SIG-M5 treated with dmso at 0.1 percent for 504 hours (cell line): ENCODE data around the gene NFATC2.

Experiments used
- DNase-seq: peaks from one replicate; lab custom pipeline; 2025; ENCODE audit not compliant: unreplicated experiment; lab: John Stamatoyannopoulos, UW

Gene NFATC2

DNA sequence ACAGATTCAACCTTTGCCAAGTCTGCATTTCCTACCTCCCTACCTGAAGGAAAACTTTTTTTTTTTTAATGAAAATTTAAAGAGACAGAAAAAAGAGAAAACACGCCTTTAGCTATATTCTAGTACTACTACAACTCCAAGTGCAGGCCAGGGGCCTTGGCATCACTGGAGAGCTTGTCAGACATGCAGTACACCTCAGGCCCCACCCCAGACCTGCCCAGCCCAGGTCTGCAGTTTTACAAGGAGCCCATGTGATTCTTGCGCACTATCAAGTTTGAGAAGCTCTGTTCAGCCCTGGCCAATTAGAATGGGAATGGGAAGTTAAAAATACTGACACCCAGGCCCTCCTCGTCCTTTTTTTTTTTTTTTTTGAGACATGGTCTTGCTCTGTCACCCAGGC lies 85.0 kb downstream of the NFATC2 start:
- DNase-seq: no peak

DNA sequence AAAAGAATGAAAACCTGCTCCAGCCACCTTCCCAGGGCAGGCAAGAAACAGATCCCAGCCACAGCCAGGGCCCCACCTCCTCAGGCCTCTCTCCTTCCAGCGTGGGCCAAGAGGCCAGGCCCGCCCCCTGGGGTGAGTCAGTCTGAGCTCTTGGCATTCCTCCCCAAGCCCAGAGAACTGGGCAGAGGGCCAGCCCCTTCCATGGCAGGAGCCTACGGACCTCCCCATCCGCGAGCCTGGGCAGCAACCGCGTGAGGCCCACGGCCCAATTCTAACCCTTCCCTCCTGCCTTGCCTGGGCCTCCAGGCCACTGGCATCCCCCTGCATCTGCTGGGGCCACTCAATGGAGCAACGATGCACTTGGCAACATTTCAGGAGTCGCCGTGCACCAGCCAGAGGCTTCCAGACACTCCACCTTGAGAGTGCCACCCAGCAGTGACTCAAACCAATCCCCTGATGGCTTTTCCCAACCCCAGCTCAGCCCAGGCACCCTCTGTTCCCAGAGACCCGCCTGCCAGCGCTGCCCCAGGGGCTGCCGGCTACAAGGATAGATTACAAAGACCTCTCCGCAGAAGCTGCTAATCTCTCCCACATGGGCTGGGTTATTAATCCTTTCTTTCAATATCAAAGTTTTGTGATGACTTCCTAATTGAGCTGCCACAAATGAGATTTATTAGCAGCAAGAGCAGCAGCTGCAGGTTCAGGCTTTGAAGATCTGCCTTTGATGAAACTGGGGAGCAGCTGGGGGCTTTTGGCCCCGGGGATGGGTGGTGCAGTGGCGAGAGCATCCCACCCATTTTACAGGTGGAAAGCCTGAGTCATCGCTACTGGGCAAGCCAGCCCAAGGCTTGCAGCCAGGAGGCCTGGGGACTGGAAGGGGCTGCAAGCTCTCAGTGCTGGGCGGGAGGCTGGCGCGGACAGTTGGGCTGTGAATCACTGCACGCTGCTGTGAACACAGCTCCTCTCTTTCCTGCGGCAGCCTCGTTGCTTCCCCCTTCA lies 85.7 kb downstream of the NFATC2 start:
- peak; percentile 72 for DNase-seq

DNA sequence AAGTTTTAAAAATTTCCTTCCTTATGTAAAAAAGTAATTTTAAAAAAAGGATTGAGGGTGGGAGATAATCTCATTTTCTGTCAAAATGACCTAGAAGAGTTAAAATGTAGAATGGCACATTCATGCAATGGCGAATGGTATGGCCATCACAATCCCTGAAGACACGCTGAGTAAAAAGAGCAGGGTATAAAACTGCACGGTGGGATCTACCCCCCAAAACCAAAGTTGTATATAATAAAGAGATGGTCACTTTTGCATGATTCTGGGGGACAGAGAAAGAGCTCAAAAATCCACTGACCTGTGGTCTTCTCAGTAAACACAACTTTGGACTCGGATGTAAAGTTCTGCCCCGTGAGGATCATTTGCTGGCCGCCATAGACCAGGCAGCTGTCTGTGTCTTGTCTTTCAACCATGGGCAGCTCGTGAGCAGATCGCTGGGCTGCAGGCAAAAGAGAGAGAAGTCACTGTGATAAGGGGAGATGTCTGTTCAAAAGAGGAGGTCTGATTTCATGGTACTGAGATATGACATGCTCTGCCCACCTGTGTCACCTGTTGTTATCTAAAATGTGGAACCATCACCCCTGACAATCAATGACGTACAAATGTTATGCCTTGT lies 88.2 kb downstream of the NFATC2 start:
- DNase-seq: no peak

DNA sequence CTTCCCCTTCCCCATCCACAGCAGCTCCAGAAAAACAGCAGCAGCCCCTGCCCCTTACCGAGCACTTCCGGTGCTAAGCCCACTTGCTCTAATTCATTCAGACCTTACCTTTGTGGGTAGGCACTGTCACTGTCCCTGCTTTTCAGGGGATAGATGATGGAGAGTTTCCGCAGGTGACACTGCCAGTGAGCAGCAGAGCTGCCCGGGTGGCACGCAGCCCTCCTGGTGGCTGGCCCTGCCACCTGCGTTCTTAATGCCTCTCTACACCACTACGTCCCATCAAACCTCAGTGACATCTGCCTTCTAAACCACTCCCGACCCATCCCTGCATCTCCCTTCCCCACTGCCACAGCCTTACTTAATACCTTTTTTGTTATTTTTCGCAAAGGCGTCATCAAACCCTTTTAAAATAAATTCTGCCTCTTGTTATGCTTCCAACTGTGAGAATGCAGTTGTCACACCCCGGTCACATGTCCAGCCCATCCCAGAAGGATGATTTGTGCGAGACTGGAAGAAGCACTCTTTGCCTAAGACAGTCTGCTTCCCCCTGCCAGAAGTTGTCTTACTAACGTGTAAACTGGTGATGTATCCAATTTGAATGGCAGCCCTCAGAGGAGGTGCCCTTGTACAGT lies 89.7 kb downstream of the NFATC2 start:
- DNase-seq: no peak

DNA sequence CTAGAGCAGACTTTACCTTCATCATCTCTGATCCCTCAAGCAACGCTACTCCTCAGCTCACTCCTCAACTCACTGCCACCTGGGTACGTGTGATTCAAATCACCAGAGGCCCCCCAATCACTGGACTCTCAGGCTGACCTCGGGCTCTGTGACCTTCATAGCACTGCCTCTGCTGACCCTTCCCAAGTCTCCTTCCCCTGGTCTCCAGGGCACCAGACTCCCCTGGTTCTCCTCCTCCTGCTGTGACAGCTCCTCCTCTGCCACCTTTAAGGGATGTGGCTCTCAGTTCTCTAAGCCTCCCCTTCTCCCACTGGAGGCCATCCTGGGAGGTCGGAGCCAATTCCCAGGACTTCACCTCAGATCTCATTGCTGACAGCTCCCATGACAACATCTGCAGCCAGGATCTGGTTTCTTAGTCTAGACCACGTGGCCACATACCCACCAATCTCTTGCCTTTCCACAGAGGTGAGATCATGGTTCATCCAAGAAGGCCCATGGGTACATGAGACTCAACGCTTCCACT lies 90.4 kb downstream of the NFATC2 start:
- no peak for DNase-seq

DNA sequence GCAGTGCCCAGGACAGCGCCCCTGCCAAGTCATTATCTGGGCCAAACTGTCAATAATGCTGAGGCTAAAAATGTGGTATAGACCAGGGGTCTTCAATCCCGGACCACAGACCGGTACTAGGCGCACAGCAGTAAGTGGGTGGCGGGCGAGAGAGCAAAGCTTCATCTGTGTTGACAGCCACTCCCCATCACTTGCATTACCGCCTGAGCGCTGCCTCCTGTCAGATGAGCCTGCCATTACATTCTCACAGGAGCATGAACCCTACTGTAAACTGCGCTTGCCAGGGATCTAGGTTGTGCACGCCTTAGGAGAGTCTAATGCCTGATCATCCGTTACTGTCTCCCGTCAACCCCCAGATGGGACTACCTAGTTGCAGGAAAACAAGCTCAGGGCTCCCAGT lies 91.0 kb downstream of the NFATC2 start:
- DNase-seq: no peak

DNA sequence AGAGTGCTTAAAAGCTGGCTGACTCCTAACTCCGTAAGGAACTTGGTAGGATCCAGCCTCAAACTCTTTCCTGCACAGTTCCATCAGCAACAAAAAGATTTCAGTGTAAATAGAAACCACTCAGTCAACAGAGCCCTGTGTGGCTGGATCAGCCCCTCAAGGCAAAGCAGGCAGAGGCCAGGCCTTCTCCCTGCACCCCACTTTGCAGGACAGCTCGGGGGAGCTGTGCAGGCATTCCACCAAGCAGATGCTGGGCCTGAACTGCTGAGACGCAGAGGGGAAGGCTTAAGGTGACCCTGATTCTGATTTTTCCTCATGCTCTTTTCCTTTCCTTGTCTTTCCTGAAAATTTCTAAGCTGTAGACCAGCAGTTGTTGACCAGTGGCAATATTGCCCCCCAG lies 91.5 kb downstream of the NFATC2 start:
- no peak for DNase-seq

DNA sequence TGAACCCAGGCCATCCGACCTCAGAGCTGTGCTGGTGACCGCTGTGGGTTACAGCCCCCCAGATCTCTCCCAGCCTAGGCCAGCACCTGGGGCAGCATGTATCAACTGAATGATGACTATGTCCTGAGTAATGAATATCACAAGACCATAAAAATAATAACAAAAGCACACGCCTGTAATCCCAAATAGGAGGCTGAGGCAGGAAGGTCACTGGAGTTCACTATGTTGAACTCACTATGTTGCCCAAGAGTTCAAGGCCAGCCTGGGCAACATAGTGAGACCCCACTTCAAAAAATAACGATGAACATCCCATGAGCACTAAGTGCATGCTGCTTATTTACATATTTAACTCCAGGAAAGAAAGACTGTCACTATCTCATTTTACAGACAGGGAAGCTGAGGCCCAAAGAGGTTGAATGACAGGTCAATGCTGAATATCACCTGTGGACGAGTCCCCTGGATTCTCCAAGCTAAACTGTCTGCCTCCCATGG lies 92.3 kb downstream of the NFATC2 start:
- no peak for DNase-seq

DNA sequence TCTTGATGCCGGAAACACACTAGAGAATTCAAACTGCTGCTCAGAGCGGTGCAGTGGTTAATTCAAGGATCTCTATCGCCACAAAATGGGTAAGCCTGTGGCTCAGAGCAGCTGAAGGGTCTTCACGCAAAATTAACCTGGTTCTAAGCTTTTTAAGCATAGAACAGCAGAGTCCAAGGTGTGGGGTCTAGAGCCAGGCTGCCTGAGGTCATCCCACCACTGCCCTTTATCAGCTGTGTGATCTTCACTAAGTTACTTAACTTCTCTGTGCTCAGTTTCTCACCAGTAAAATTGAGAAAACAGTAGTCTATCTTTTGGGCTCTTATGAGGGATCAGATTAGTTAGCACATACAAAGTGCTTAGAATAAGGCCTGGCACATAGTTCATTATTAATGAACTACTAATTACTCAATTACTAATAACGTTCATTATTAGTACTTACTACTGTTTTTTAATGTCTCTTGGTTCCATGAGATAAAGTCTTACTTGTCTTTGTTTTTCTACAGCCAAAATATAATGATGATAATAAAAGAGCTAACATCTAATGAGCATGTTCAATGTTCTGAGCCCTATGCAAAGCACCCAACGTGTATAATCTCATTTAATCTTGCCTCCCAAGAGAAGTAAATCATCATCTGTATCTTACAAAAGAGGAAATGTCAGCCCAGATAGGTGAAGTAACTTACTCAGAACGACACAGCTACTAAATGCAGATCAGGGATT lies 92.9 kb downstream of the NFATC2 start:
- DNase-seq: no peak

DNA sequence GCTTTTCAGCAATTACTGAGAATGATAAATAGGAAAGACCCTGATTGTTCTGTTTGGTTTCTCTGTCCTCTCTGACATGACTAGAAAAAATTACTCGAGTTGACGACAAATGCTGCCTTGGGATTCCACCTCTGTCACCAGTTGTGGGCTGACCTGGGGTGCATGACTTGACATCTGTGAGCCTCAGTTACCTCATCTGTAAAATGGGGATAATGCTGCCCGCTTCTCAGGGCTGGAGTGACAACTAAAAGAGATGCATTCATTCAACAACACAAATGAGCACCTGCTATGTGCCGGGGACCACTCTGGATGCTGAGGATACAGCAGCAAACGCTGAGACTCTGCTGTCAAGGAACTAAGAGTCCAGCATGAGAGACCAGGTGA lies 94.8 kb downstream of the NFATC2 start:
- no peak for DNase-seq

DNA sequence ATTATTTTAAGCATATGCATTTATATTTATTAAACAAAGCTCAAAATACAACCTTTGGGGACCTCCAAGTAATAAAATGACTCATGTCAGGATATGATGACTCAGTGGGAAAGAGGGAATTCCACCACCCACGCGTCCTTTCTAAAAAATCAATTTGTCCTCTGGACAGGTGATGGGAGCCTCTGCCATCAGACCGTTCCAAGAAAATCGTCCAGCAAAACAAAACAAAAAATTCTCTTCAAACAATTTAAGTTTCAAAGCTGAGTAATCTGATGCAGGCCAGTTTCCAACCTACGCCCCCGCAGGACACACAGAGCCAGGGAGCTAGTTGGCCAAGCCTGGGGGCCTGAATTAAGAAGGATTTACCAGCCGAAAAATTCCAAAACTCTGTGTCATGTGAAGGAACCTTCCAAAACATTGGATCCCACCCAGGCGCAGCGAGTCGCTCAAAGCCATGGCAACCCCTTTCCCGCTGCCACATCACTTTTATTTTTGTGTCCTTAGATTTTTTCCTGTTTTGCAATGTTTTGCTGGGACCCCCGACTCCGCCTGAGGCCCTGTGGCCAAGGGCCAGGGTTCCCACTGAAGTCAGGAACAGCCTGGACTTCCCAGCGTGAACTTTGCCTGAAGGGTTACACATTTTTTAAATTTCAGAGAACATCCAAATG lies 95.3 kb downstream of the NFATC2 start:
- no peak for DNase-seq

DNA sequence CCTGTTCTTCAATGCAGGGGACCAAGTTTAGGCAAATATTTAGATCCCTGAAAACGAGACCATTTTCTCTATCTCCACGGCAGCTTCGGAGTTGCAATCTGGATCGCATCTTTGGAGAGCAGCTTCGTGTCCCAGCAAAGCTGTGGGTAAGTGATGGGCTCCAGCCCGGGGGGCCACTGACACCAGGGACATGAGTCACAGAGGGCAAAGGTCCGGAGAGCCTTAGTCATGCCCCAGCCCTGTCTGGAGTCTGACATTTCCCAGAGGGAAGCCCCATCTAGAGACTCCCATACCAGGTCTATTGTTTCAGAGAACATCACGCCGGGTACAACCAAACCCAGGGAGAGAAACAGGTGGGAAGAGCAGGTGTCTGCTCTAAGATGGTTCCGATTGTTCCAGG lies 95.9 kb downstream of the NFATC2 start:
- no peak for DNase-seq

DNA sequence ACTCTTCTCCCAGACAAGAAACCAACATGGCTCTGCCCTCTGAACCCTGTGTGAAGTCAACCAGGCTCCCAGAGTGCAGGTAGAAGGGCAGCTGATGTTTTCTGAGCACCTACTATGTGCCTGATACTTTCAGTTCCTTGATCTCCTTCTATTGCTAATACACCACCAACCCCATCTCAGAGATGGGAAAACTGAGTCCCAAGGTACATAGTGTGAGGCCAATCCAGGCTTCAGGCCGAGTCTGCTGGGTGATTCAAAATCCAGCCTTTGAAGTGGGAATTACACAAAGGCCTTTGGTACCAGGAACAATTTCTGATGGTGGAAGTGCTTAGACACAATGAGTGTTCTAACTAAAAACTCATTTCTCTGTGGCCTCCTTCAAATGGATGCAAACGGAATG lies 96.3 kb downstream of the NFATC2 start:
- no peak for DNase-seq

DNA sequence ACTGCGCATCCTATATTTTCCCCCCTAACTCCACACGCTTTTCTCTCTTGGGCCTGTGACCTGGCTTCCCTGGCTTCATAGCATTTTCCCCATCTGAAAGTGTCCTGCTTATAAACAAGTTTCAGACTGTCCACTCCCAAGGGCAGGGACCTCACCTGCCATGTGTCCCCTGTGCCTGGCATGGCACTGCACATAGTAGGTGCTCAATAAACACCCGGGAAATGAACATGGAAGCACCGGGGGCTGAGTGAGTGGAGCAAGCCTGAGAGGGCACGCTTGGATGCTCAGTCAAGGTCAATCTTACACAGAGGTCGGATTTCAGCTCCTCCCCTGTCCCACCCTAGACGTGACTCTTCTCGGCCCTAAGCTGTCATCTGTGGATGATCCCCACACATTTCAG lies 96.9 kb downstream of the NFATC2 start:
- DNase-seq: no peak

DNA sequence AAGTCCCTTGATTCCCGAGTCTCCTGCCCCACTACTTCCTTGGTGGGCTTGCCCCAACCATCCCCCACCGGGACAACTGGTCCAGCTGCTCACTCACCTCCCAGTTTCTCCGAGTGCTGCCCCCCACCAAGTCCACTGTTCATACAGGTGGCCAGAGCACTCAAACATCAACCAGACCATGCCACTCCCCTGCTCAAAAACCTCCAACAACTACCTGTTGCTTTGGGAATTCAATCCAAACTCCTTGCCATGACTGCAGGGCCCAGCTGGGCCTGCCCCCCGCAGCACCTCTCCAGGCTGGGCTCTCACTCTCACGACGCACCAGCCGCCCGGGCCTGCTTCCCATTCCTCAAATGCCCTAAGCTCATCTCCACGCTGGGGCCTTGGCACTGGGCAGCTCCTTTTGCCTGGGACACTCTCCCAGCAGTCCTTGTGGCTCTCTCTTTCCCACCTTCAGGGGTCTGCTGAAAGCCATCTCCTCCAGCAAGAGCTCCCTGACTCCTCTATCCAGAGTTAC lies 97.5 kb downstream of the NFATC2 start:
- no peak for DNase-seq

DNA sequence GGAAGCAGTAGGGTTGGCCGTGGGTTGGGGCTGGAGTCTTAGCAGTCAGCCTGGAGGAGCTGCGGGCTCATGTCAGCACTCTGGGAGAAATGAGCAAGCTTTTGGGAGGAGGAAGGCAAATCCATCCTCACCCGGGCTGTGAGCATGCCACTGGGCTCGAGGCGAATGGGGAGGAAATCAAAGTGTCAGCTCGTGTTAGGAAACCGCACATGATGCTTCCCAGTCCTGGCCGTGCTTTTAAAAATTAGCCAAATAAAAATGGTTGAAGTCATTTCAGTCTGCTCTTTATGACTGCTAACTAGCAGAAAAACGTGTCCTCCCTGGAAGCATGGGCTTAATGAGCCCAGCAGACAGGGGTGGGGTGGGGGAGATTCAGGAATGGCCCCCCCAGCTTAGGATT lies 98.1 kb downstream of the NFATC2 start:
- DNase-seq: no peak

DNA sequence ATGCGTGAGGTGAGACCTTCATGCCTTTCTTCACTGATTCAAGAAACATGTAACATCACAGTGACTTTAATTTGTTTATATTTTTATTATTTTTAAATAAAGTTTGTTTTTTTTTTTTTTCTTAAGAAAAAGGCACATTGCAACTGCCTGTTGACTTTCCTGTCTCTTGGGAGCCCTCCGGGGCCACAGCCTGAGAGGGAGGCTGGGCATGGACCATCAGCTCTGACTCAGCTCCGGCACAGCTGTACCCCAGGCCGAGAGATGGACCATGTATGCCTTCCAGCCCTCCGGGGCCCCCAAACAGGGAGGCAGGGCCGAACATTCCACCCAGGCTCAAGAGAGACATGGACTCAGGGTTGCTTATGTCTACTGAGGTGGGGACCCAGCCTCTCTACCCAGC lies 99.9 kb downstream of the NFATC2 start:
- DNase-seq: no peak

DNA sequence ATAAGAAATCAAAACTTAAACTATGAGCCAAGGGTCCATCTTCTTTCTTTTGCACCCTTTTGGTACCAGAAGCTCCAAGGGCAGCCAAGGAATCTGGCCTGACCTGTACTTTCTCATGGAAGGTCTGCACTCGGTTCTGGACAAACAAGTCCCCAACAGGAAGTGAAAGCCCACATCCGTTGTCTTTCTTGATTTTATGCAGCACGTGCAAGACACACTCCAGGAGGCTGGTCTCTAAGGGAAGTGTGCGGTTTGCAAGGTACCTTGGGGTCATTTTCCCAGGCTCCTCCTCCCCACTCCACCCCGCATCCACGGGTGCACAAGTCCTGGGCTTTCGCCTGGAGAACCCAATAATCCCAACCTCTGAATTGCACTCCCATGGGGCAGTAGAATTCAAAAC lies 101.9 kb downstream of the NFATC2 start:
- DNase-seq: no peak

DNA sequence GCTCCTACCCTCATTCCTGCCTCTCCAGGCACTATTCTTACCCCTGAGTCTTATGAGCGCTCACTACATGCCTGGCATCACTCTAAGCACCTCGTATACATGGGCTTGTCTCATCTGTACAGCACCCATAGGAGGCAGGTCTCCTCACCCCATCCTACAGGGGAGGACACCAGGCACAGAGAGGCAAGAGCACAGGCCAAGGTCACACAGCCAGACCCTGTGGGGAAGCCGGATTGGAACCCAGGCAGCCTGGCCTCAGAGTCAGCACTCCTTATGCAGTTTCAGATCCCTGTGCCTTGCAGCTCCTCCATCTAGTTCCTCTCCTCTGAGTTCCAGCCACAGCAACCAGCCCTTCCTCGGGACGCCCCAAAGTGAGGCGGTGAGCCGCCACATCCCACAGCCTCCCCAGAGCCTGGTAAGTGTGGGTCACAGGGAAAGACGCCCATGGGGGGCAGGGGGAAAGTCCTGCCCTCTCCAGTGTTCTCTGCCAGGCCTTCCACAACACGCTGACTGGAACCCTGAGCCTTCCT lies 103.3 kb downstream of the NFATC2 start:
- no peak for DNase-seq

DNA sequence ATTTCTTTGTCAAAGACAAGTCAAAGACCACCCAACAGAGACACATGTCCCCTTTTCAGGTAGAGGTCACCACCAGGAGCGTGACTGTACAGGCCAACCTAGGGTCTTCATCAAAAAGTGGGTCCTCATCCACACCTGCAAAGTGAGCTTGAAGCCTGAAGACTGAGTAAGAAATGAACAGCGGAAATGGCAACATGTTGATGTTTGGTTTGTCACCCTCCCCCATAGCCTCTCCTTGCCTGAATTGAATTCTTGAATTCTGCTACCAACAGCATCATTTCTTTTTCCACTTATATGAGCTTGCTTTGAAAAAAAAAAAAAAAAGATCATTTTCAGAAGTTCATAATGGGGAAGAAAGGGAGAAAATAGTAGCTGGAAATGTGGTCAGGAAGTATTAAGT lies 104.4 kb downstream of the NFATC2 start:
- no peak for DNase-seq
